ENCODE measurements around the gene SH3TC1. TPM values are rescaled to one million over a fixed set of nuclear protein-coding genes. Genes with fewer than 3 reads are reported as not detected.

Gene SH3TC1
- total RNA-seq, 1 donor from 2014 or later, result 0.70 TPM

DNA sequence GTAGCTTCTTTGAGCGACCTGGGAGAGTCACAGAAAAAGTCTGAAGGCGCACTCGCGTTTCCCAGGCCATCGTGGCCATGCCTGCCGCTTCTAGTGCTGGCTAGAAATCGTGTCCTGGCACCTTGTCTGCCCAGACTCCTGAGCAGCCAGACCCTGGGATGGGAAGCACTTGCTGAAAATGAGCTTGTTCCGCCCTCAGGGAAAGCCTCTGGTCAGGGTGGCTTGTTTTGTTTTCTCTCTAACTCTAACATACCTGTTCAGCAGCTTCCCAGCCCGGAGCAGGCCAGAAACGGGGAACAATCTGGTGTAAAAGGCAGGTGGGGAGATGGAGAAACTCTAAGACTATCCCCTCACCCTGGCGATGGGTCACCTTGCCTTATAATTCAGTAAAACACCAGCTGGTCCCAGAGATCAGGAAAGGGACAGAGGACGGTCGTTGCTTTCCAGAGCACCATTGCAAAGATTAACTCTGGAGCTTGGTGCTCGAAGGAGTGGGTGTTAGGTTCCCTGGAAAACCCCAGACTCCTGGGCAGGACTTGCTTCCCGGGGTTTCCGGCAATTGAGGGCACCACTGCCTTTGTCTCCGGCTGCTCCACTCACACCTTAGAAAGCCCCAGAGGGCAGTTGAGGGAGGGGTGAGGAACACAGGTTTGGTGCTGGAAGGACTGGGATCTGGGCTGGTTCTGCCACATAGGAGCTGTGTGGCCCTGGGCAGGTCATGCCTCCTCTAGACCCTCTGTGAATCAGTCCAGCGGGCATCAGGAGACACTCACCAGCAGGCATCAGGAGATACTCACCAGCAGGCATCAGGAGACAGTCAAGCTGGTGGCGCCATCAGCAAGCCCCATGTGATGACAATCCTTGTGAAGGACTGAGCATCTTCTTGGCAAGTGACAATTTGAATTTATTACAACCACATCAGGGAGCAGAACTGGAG lies 4.5 kb upstream of the SH3TC1 start:
- TF ChIP-seq, protein P1, sequence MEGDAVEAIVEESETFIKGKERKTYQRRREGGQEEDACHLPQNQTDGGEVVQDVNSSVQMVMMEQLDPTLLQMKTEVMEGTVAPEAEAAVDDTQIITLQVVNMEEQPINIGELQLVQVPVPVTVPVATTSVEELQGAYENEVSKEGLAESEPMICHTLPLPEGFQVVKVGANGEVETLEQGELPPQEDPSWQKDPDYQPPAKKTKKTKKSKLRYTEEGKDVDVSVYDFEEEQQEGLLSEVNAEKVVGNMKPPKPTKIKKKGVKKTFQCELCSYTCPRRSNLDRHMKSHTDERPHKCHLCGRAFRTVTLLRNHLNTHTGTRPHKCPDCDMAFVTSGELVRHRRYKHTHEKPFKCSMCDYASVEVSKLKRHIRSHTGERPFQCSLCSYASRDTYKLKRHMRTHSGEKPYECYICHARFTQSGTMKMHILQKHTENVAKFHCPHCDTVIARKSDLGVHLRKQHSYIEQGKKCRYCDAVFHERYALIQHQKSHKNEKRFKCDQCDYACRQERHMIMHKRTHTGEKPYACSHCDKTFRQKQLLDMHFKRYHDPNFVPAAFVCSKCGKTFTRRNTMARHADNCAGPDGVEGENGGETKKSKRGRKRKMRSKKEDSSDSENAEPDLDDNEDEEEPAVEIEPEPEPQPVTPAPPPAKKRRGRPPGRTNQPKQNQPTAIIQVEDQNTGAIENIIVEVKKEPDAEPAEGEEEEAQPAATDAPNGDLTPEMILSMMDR (IDR thresholded peaks at IDR 0.05), result no peak
- H3K27ac Mint-ChIP-seq (ENCODE audit: unreplicated experiment), result no peak overlapping the region
- H3K4me3 Mint-ChIP-seq (ENCODE audit: unreplicated experiment), result no peak overlapping the region
- peaks cover 12% of the 10 kb centered on the region for H3K27me3 Mint-ChIP-seq (ENCODE audit: unreplicated experiment)
- H3K4me1 Mint-ChIP-seq (ENCODE audit: unreplicated experiment), result peaks cover 35% of the 10 kb centered on the region
- no peak for DNase-seq (ENCODE audit: extremely low spot score, unreplicated experiment)
- H3K36me3 Mint-ChIP-seq (ENCODE audit: unreplicated experiment), result no peaks in the 10 kb centered on the region
- no peaks in the 10 kb centered on the region for H3K9me3 Mint-ChIP-seq (ENCODE audit: unreplicated experiment)

DNA sequence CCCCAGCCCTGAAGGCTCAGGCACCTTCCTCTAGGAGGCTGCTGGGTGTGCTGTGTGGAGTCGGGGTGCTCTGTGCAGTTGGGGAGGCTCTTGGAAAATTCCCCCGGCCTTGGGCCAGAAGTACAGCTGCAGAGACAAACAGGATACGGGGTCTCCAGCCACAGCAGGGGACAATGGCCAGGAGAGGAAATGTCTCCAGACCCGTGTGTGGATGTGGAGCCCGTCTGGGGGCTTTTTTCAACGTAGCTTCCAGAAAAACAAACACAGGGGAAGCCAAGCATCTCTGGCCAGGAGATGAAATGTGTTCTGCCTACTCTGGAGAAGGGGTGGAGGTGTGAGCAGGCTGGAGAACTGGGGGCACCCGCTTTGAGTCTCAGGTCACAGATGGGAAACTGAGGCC lies 3.7 kb upstream of the SH3TC1 start:
- H3K9me3 Mint-ChIP-seq (ENCODE audit: unreplicated experiment), result no peaks in the 10 kb centered on the region
- peaks cover 39% of the 10 kb centered on the region for H3K4me1 Mint-ChIP-seq (ENCODE audit: unreplicated experiment)
- peaks cover 12% of the 10 kb centered on the region for H3K27me3 Mint-ChIP-seq (ENCODE audit: unreplicated experiment)
- no peak overlapping the region for H3K4me3 Mint-ChIP-seq (ENCODE audit: unreplicated experiment)
- no peak for DNase-seq (ENCODE audit: extremely low spot score, unreplicated experiment)
- TF ChIP-seq, protein P1 (IDR thresholded peaks at IDR 0.05), result no peak
- H3K36me3 Mint-ChIP-seq (ENCODE audit: unreplicated experiment), result no peaks in the 10 kb centered on the region
- H3K27ac Mint-ChIP-seq (ENCODE audit: unreplicated experiment), result no peak overlapping the region

DNA sequence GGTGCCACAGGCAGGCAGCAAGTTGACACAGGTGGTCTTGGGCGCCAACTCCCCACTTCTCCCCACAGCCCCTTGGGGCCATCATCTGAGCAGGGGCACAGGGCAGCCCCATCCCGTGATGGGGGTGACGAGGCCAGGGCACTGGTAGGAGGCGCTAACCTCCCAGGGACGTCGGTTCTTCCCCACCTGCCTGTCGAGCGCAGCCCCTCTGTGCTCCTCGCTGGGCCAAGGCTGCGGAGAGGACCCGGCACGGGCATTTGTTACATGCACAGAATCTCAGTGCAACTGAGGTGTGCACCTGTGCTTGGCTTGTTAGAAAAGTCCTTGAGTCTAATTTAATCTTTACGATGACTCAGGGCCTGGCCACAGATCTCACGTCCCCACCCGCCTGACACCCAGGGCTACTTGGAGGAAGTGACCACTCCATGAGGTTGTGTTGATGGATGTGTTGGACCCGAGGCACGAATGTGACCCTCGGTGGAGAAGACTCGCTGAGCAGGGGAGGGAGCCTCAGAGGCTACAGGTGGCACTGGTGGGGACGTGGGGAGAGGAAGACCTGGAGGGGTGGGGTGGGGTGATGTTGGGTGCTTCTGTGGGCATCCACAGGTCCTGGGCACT lies 3.1 kb upstream of the SH3TC1 start:
- TF ChIP-seq, protein P1 (IDR thresholded peaks at IDR 0.05), result no peak
- Mint-ChIP-seq H3K27ac (ENCODE audit: unreplicated experiment) (no peak overlapping the region), H3K4me3 (ENCODE audit: unreplicated experiment) (no peak overlapping the region), H3K4me1 (ENCODE audit: unreplicated experiment) (peaks cover 37% of the 10 kb centered on the region), H3K27me3 (ENCODE audit: unreplicated experiment) (peaks cover 12% of the 10 kb centered on the region), H3K9me3 (ENCODE audit: unreplicated experiment) (no peaks in the 10 kb centered on the region), H3K36me3 (ENCODE audit: unreplicated experiment) (no peaks in the 10 kb centered on the region)
- DNase-seq (ENCODE audit: extremely low spot score, unreplicated experiment), result no peak

DNA sequence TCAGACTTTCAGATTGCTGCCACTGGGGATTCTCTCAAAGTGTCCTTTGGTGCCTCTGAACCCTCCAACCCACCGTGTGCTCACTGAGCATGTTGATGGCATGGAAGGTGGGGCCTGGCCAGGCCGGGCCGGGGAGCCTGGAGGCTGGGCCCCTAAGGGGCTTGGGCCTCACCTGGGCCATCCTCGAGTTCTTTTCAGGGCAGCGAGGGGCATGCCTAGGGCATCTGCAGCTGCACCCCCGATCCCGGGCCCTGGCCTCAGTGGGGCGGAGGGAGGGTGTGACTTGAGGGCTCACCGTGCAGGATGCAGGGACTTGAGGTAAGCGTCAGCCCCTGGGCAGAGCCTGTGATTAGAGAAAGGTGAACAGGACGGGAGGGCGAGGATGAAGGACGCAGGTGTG lies 1.6 kb upstream of the SH3TC1 start:
- no peak for DNase-seq (ENCODE audit: extremely low spot score, unreplicated experiment)
- Mint-ChIP-seq H3K4me1 (ENCODE audit: unreplicated experiment) (peaks cover 33% of the 10 kb centered on the region), H3K27ac (ENCODE audit: unreplicated experiment) (no peak overlapping the region)

More for the DNA sequence above, 1.6 kb upstream of the SH3TC1 start:
- peaks cover 12% of the 10 kb centered on the region for H3K27me3 Mint-ChIP-seq (ENCODE audit: unreplicated experiment)
- H3K36me3 Mint-ChIP-seq (ENCODE audit: unreplicated experiment), result no peaks in the 10 kb centered on the region
- TF ChIP-seq, protein P1 (IDR thresholded peaks at IDR 0.05), result no peak
- no peaks in the 10 kb centered on the region for H3K9me3 Mint-ChIP-seq (ENCODE audit: unreplicated experiment)
- no peak overlapping the region for H3K4me3 Mint-ChIP-seq (ENCODE audit: unreplicated experiment)
